ENCODE results near the gene KLHL5. TPM values are rescaled to one million over a fixed set of nuclear protein-coding genes. Genes with fewer than 3 reads are reported as not detected.

The KLHL5 gene
- total and polyA plus RNA-seq, 2 donors (not counting 1 experiment from before 2014, with no cell fraction given): 22.6 to 90.0 TPM

GRCh38 chr4:39043058-39043860, 18.8 kb upstream of the KLHL5 start:
- no peaks in the 10 kb centered on the region for H3K27me3 Mint-ChIP-seq
- Histone ChIP-seq H3K4me1 (ENCODE audit: control insufficient read depth in 2 of 2, insufficient read depth in 2 of 2, low read length in 2 of 2) (peaks cover 42 to 44% of the 10 kb centered on the region in 2 donors), H3K4me3 (ENCODE audit: control extremely low read depth in 1 of 5, extremely low read depth in 1 of 5, insufficient read depth in 1 of 5, low read depth in 2 of 5, low read length in 4 of 5) (peak overlapping the region; percentile 56 to 94 (median 75)), H3K4me2 (replicated peaks; ENCODE audit: low read depth, low read length, poor library complexity, severe bottlenecking) (peak overlapping the region; percentile 80), H3K36me3 (replicated peaks in 1 of 2; ENCODE audit: control extremely low read depth in 1 of 2, control insufficient read depth in 1 of 2, extremely low read depth in 1 of 2, insufficient read depth in 2 of 2, low read length in 1 of 2) (peaks cover 0 to 4% of the 10 kb centered on the region in 2 experiments), H3K9me3 (ENCODE audit: control extremely low read depth in 1 of 3, control insufficient read depth in 2 of 3, insufficient read depth in 1 of 3, low read length in 2 of 3) (no peaks in the 10 kb centered on the region), H4K20me1 (ENCODE audit: control insufficient read depth, insufficient read depth, low read length, poor library complexity, severe bottlenecking) (peaks cover 13% of the 10 kb centered on the region), H3K9ac (ENCODE audit: low read length) (peak overlapping the region; percentile 77), H3K27me3 (replicated peaks in 1 of 4; ENCODE audit: control extremely low read depth in 1 of 4, control insufficient read depth in 3 of 4, insufficient read depth in 4 of 4, low read length in 3 of 4) (no peaks in the 10 kb centered on the region), H3K79me2 (ENCODE audit: control insufficient read depth, insufficient read depth, low read length) (peaks cover 31% of the 10 kb centered on the region), H3K27ac (ENCODE audit: low read length in 2 of 2) (peak overlapping the region; percentile 93 to 95), H2AFZ (ENCODE audit: insufficient read depth, low read depth, low read length, poor library complexity, severe bottlenecking) (peak overlapping the region; percentile 64)
- TF ChIP-seq CTCF (IDR thresholded peaks at IDR 0.05): no peak
- no peak for TF ChIP-seq EZH2 (IDR thresholded peaks at IDR 0.05; ENCODE audit: borderline replicate concordance, insufficient read depth, low read depth, low read length, poor library complexity, severe bottlenecking)
- peak overlapping the region; percentile 80 for H3K4me3 Mint-ChIP-seq
- ChIA-PET CTCF (interaction anchor here (0.6 to 6.6 kb wide), 12 partner anchors 11 to 284 kb away, joined by 3 to 55 read pairs (median 5); partner anchors contain the start of genes TLR10 and TMEM156), POLR2A (interaction anchor here (0.5 to 3.8 kb wide), 6 partner anchors 11 to 724 kb away, joined by 4 to 30 read pairs (median 6); partner anchors contain the start of gene TMEM156)
- H3K27ac Mint-ChIP-seq: peak overlapping the region; percentile 90
- no peak for ATAC-seq (ENCODE audit: low read depth)
- H3K9me3 Mint-ChIP-seq (ENCODE audit: insufficient read depth): no peaks in the 10 kb centered on the region
- H3K4me1 Mint-ChIP-seq: peaks cover 56% of the 10 kb centered on the region
- 80% methylated on average over 6 of the region's 10 CpGs for WGBS (ENCODE audit: insufficient coverage)
- intact Hi-C loops (cut with micrococcal nuclease): loop anchor here (1.0 to 10.0 kb wide), 5 partner anchors 282 to 1262 kb away; partner anchors contain the start of genes LIAS, PDS5A and RPL9
- DNase-seq: no peak
